T-helper 22 cell (primary cell): ENCODE results near the gene PNPLA8.

Source experiments
- DNase-seq: peaks from one replicate; pipeline ENCODE4 v3.0.0-alpha.2; 2020; ENCODE audit warnings: low read depth

The PNPLA8 gene

DNA sequence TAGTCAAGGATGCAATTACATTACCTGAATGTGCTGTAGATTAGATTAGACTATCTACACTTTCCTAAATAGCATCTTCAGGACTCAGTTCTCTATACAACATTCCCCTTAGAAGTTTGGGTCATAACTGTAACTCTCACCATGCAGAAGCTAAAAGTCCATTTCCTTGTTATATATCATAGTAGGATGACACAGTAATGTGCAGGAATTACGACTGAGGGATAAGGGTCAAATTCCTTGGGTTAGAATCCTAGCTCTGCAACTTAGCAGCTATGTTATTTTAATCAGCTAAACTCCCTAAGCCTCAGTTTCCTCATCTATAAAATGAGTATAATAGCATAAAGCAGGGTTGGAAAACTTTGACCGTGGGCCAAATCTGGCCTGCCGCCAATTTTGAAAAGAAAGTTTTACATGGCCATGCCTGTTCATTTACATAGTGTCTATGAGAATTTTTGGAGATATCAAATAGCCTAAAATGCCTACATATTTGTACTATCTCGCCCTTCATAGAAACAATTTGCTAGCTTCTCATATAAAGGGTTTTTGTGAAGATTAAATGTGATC is 84.5 kb downstream of the PNPLA8 start:
- no peak for DNase-seq

- no peak for DNase-seq
Observed at GRCh38 chr7:108440613-108441012, 85.3 kb downstream of the PNPLA8 start.

DNA sequence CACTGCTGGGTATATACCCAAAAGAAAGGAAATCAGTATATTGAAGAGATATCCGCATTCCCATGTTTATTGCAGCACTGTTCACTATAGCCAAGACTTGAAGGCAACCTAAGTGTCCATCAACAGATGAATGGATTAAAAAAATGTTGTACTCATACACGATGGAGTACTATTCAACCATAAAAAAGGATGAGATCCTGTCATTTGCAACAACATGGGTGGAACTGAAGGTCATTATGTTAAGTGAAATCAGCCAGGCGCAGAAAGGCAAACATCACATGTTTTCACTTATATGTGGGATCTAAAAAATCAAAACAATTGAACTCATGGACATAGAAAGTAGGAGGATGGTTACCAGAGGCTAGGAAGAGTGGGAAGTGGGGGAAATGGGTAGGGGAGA is 89.0 kb downstream of the PNPLA8 start:
- no peak for DNase-seq

DNA sequence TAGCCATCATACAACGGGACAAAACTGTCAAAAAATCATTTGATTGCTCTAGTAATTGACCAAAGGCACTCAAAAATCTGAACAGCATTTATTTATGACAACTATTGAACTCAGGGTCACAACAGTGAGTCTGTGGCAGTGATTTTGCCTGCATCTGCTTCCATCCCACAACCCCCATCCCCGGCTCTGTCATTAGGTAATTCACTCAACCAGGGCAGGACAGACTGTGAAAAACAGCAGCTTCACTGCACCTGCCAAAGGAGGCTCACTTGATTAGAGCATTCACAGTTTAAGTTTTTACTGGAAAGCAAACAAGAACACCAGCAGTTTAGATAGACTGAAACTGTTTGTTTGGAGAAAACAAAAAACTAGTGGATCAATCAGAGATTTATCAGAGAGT is 91.9 kb downstream of the PNPLA8 start:
- no peak for DNase-seq

DNA sequence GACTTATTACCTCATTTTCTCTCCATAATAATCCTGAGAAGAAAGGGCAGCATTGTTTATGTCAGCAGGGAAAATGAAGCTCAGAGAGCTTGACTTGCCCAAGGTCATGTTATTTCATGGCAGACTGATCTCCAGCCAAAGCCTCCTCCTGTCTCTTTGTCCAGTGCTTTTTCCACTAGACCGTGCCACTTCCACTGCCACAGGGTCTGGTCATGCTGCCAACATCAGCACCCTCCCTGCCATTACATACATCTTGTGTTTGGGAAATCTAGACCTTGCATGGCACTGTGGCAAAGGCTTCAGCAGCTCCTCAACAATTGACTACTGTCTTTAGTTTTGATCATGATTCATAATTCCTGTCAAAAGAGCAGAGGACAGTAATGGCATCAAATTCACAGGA is 94.8 kb downstream of the PNPLA8 start:
- no peak for DNase-seq

- no peak for DNase-seq
Observed at GRCh38 chr7:108430664-108431063, 95.3 kb downstream of the PNPLA8 start.

DNA sequence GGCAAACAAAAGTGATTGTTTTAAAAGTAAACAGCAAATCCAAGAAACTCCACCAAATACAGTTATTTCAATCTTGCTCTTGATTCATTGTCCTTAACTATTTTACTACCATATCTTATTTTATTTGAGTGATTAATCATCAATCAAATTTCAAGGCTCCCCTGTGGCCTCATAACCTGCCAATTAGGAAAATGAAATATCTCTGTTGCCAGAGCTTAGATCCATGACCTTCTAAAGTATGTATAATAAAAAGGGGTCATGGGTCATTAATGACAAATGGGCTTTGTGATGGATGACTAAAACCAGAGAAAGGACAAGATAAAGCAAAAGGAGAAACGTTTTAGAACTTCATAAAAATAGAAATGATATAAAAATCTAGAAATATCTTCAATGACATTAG is 98.2 kb downstream of the PNPLA8 start:
- DNase-seq = no peak

- no peak for DNase-seq
Observed at GRCh38 chr7:108425714-108426275, 100.1 kb downstream of the PNPLA8 start.

GRCh38 chr7:108424013-108424412 is 101.9 kb downstream of the PNPLA8 start:
- no peak for DNase-seq

- DNase-seq = no peak
Observed at GRCh38 chr7:108423089-108423989, 102.6 kb downstream of the PNPLA8 start.

GRCh38 chr7:108421720-108422331 is 104.1 kb downstream of the PNPLA8 start:
- DNase-seq = no peak
